KBM-7 (cell line): Measurements from ENCODE around the gene MED26.
"Not testable (repeated sequence)": the region's sequence is repeated elsewhere in the genome, so short reads cannot be mapped to it uniquely, and the experiment has no call there.

Experiments
- DNase-seq: peaks from one replicate; pipeline ENCODE4 v3.0.0-alpha.2; 2015
- in situ Hi-C: fragments of 300-500 bp; cut with MboI; formaldehyde crosslinking; loops from 2 replicates; pipeline ENCODE4 v1.14.3; 2020; ENCODE audit warnings: low sequenced_read_pairs, low pct_unique_long_range_greater_than_20kb, mixed read lengths

The MED26 gene

GRCh38 chr19:16628183-16628983, at the start of gene MED26:
Gene MED26, minus strand, starts transcription at chr19:16628204. Its CDS starts 261 bp downstream, at chr19:16627943.
- in situ Hi-C loops, result no loop called here
- DNase-seq, result peak; percentile 93

- in situ Hi-C loops, result no loop called here
These were observed 49.1 kb upstream of the MED26 start for GRCh38 chr19:16677055-16677454.

GRCh38 chr19:16676101-16676798, 48.2 kb upstream of the MED26 start:
- in situ Hi-C loops, result no loop called here

More at GRCh38 chr19:16677055-16677454, 49.1 kb upstream of the MED26 start:
- DNase-seq, result no peak

GRCh38 chr19:16673839-16674238, 45.8 kb upstream of the MED26 start:
- DNase-seq, in situ Hi-C loops: not testable (repeated sequence)

More at GRCh38 chr19:16676101-16676798, 48.2 kb upstream of the MED26 start:
- DNase-seq, result no peak

GRCh38 chr19:16673231-16673630, 45.2 kb upstream of the MED26 start:
- in situ Hi-C loops, result no loop called here
- no peak for DNase-seq

GRCh38 chr19:16671652-16672274, 43.8 kb upstream of the MED26 start:
- in situ Hi-C loops, result no loop called here
- DNase-seq, result no peak

GRCh38 chr19:16670291-16670690, 42.3 kb upstream of the MED26 start:
- no peak for DNase-seq
- in situ Hi-C loops, result no loop called here

GRCh38 chr19:16668702-16669101, 40.7 kb upstream of the MED26 start:
- in situ Hi-C loops, DNase-seq: not testable (repeated sequence)

GRCh38 chr19:16668176-16668575, 40.2 kb upstream of the MED26 start:
- no peak for DNase-seq
- in situ Hi-C loops, result no loop called here

- in situ Hi-C loops, result no loop called here
- DNase-seq, result peak; percentile 19
These were observed 33.6 kb upstream of the MED26 start for GRCh38 chr19:16661480-16662034.

- no peak for DNase-seq
- in situ Hi-C loops, result no loop called here
These were observed 32.9 kb upstream of the MED26 start, which contains the start of gene TMEM38A for GRCh38 chr19:16660763-16661479. Gene TMEM38A, plus strand, starts transcription at chr19:16661139. Its CDS starts 79 bp downstream, at chr19:16661218.

GRCh38 chr19:16659832-16660708, 32.1 kb upstream of the MED26 start, which contains the start of gene SMIM7:
Gene SMIM7, minus strand, starts transcription at chr19:16660144. Its CDS starts 34 bp downstream, at chr19:16660110.
- DNase-seq, result peak; percentile 99
- in situ Hi-C loops, result no loop called here

- DNase-seq, result peak; percentile 10
- in situ Hi-C loops, result no loop called here
These were observed 31.4 kb upstream of the MED26 start for GRCh38 chr19:16659464-16659831.

- in situ Hi-C loops, result no loop called here
- no peak for DNase-seq
These were observed 29.4 kb upstream of the MED26 start for GRCh38 chr19:16657384-16657783.

- in situ Hi-C loops, result no loop called here
- DNase-seq, result no peak
These were observed 27.7 kb upstream of the MED26 start for GRCh38 chr19:16655727-16656126.

GRCh38 chr19:16654627-16655026, 26.6 kb upstream of the MED26 start:
- in situ Hi-C loops, result no loop called here
- DNase-seq, result no peak

- in situ Hi-C loops, result no loop called here
- DNase-seq, result no peak
These were observed 26.1 kb upstream of the MED26 start for GRCh38 chr19:16654140-16654539.

- in situ Hi-C loops, result no loop called here
- no peak for DNase-seq
These were observed 24.9 kb upstream of the MED26 start for GRCh38 chr19:16652854-16653253.
